Measurements from ENCODE around the gene FLII.

- no peak for TF ChIP-seq RAD21 (IDR thresholded peaks at IDR 0.05; ENCODE audit: low read length)
- no peak for TF ChIP-seq CTCF (IDR thresholded peaks at IDR 0.05)
- TF ChIP-seq RFX5 (IDR thresholded peaks at IDR 0.05; ENCODE audit: low read length): no peak
- no peak for TF ChIP-seq USF2 (IDR thresholded peaks at IDR 0.05; ENCODE audit: borderline replicate concordance, low read depth, low read length)
- TF ChIP-seq SIN3A (IDR thresholded peaks at IDR 0.05; ENCODE audit: borderline replicate concordance, low read depth, low read length): no peak
- no peak for TF ChIP-seq REST (IDR thresholded peaks at IDR 0.05; ENCODE audit: low read depth, low read length)
- no peak for TF ChIP-seq MAX (IDR thresholded peaks at IDR 0.05; ENCODE audit: low read depth)
- no peak for TF ChIP-seq EZH2phosphoT487 (IDR thresholded peaks at IDR 0.05; ENCODE audit: borderline replicate concordance, low read depth)
- TF ChIP-seq MXI1 (IDR thresholded peaks at IDR 0.05; ENCODE audit: low read depth, low read length): no peak
- no peak for TF ChIP-seq EP300 (IDR thresholded peaks at IDR 0.05; ENCODE audit: borderline replicate concordance in 1 of 2, low read depth in 1 of 2, low read length in 1 of 2)
- no peak for TF ChIP-seq SMC3 (IDR thresholded peaks at IDR 0.05; ENCODE audit: low read depth, low read length)
Observed at GRCh38 chr17:18246109-18246725, 12.3 kb downstream of the FLII start.

Measured in SK-N-SH (cell line).